Transverse colon (tissue), 4 donors: ENCODE data around the gene PLD3. TPM values are rescaled to one million over a fixed set of nuclear protein-coding genes. Genes with fewer than 3 reads are reported as not detected.

Experiments
- DNase-seq: peaks from one replicate; pipeline ENCODE4 v3.0.0-alpha.2; 2019
- H3K27ac ChIP-seq, 4 donors: fragments of 200-600 bp; sonication (generic); 2 replicates each; pipeline ENCODE4 v1.5.1; 2016 to 2018; ENCODE audit warnings: inconsistent platforms in 4 of 4
- H3K27me3 ChIP-seq: fragments of 200-600 bp; sonication (generic); 2 replicates; pipeline ENCODE4 v1.5.1; 2017; ENCODE audit warnings: inconsistent platforms
- H3K36me3 ChIP-seq, 4 donors: fragments of 200-600 bp; sonication (generic); 2 replicates each; pipeline ENCODE4 v1.5.1; 2017 to 2019; ENCODE audit warnings: inconsistent platforms in 4 of 4
- H3K4me1 ChIP-seq, 4 donors: fragments of 200-600 bp; sonication (generic); 2 replicates each; pipeline ENCODE4 v1.5.1; 2017 to 2020; ENCODE audit warnings: inconsistent platforms in 4 of 4
- H3K4me3 ChIP-seq, 4 donors: fragments of 200-600 bp; sonication (generic); 1 replicate in 1 of 4; 2 replicates in 3 of 4; pipeline versions ENCODE4 v1.5.1 to v1.6.1; 2017 to 2019; ENCODE audit warnings: inconsistent platforms in 4 of 4
- H3K9me3 ChIP-seq, 2 donors: fragments of 200-600 bp; sonication (generic); 2 replicates each; pipeline ENCODE4 v1.5.1; 2017 to 2019; ENCODE audit warnings: inconsistent platforms in 2 of 2
- CTCF ChIP-seq, 5 experiments: fragments of 200-600 bp in 3 of 5; fragments of 450-650 bp in 2 of 5; sonication (generic) in 3 of 5; IDR thresholded peaks; 1 replicate in 2 of 5; 2 replicates in 3 of 5; pipeline ENCODE4 v1.5.1; 2016 to 2017; ENCODE audit warnings: antibody characterized with exemption in 5 of 5, inconsistent platforms in 3 of 5, mild to moderate bottlenecking in 2 of 5, moderate library complexity in 1 of 5
- EP300 ChIP-seq: sonication (generic); formaldehyde crosslinking; IDR thresholded peaks from one replicate; pipeline ENCODE4 v1.6.1; 2017; ENCODE audit warnings: antibody characterized with exemption, low read depth
- POLR2A ChIP-seq: fragments of 450-650 bp; IDR thresholded peaks from one replicate; pipeline ENCODE4 v1.6.1; 2016; ENCODE audit warnings: antibody characterized with exemption, mild to moderate bottlenecking, moderate library complexity
- POLR2AphosphoS5 ChIP-seq, 3 donors: sonication (generic); formaldehyde crosslinking; IDR thresholded peaks; one replicate each; pipeline ENCODE4 v1.6.1; 2016; ENCODE audit warnings: antibody characterized with exemption in 3 of 3
- WGBS, 2 donors: methylation state at CpG; one replicate each; pipeline ENCODE4 v1.1.5; 2018; ENCODE audit warnings: low coverage in 1 of 2; 5-methylcytosine and 5-hydroxymethylcytosine counted together
- in situ Hi-C, 4 donors: fragments of 200-750 bp; cut with MboI; loops; one replicate each; pipeline versions ENCODE4 v1.15.0 to v1.15.1; 2017; ENCODE audit warnings: low sequenced_read_pairs in 3 of 4, low pct_ligation_motif_present in 1 of 4, low pct_unique_long_range_greater_than_20kb in 1 of 4
- intact Hi-C: fragments of 100-400 bp; cut with DNase I; formaldehyde crosslinking; loops from one replicate; pipeline ENCODE4 v1.15.1; 2023; ENCODE audit warnings: low total_unique reads
- total RNA-seq, 4 donors: library from RNA; depleted of rRNA; stranded (reverse); fragments of >200 nt; gene quantifications; one replicate each; pipeline ENCODE4 v1.1.0, GENCODE V29; 2016

Gene PLD3
- total RNA-seq, 4 donors from 2014 or later = 91.6 to 322 (median 179) TPM

GRCh38 chr19:40363069-40363468 lies 14.6 kb downstream of the PLD3 start:
- WGBS, 2 donors = 85 to 89% methylated on average over 3 to 5 of the region's 5 CpGs
- H3K27ac ChIP-seq = no peak overlapping the region
- H3K4me3 ChIP-seq = no peak overlapping the region
- TF ChIP-seq CTCF (IDR thresholded peaks at IDR 0.05) = no peak
- no peak for TF ChIP-seq POLR2AphosphoS5 (IDR thresholded peaks at IDR 0.05)
- DNase-seq = no peak
- in situ Hi-C loops = no loop called here
- peaks cover 0 to 18% (median 0%) of the 10 kb centered on the region in 4 donors for H3K4me1 ChIP-seq
- H3K9me3 ChIP-seq = no peaks in the 10 kb centered on the region
- H3K27me3 ChIP-seq = no peaks in the 10 kb centered on the region
- peaks cover 0 to 7% (median 0%) of the 10 kb centered on the region in 4 donors for H3K36me3 ChIP-seq
- intact Hi-C loops = no loop called here

DNA sequence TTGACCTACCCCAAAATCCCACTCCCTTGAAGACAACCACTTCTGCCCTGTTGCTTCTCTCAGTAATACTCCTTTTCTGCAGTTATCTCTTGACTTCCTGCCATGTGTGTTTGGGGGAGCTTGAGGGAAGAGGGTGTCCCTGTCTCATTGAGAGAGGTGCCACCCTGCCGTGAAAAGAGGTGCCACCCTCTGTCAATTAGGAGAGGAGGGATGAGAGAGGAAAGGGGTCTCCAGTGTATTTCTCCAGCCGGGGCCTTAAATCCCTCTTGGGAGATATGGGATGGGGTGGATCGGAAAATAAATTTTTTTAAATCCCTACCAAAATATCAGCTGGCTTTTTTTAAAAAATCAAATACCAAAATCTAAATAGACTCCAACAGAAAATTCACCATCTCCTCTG lies 16.5 kb downstream of the PLD3 start:
- 74 to 79% methylated on average over 3 of the region's 3 CpGs for WGBS, 2 donors
- H3K36me3 ChIP-seq = peaks cover 0 to 7% (median 0%) of the 10 kb centered on the region in 4 donors
- H3K9me3 ChIP-seq = no peaks in the 10 kb centered on the region
- no peak for DNase-seq
- no peak overlapping the region for H3K27ac ChIP-seq
- intact Hi-C loops = no loop called here
- H3K4me1 ChIP-seq = peaks cover 0 to 18% (median 0%) of the 10 kb centered on the region in 4 donors
- TF ChIP-seq EP300 = no peak
- TF ChIP-seq POLR2AphosphoS5 (IDR thresholded peaks at IDR 0.05) = no peak
- no peak for TF ChIP-seq CTCF (IDR thresholded peaks at IDR 0.05)
- TF ChIP-seq POLR2A = no peak
- in situ Hi-C loops = no loop called here
- peak overlapping the region in 1 of 4 donors; percentile 34 for H3K4me3 ChIP-seq
- H3K27me3 ChIP-seq = no peaks in the 10 kb centered on the region

DNA sequence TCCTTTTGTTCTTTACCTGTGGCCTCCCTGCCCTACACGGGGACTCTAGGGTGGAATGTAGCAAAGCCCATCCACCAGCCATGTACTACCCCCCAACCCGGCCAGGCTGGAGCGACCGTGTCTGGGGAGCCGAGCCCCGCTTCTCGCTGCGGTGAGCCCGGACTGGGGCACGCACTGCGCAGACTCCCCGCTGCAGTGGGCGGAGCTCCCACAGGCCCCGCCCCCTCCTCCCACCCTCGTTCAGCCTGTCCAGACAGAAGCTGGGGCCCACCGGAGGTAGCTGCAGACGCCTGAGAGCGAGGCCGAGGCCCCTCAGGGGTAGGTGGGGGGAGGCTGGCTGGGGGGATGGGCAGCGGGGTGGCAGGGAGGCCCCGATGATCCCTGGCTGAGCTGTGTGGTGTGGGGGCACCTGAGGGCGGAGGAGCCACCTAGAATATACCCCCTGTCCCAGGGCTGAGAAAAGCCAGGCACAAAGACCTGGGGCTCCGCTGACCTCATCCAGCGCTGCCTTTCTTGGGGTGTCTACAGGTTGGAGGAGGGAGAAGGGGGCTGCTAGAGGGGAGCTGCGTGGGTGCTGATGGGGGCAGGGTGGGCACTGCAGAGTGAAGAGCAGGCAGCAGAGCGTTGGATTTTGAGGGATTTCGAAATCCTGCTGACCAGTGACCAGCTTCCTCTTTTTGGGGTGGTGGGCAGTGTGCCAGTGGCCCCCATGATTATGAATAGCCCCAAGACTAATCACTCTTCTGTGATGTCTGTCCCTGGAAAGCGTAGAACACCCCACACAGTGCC lies 17.3 kb downstream of the PLD3 start:
- 66% methylated on average over 4 to 17 of the region's 28 CpGs for WGBS, 2 donors
- intact Hi-C loops = no loop called here
- no peaks in the 10 kb centered on the region for H3K9me3 ChIP-seq
- in situ Hi-C loops = no loop called here
- peak; percentile 50 for DNase-seq
- H3K4me1 ChIP-seq = peaks cover 0 to 18% (median 0%) of the 10 kb centered on the region in 4 donors
- peak overlapping the region in 3 of 4 donors; percentile 9 to 41 (median 28) for H3K27ac ChIP-seq
- H3K36me3 ChIP-seq = peaks cover 0 to 7% (median 0%) of the 10 kb centered on the region in 4 donors
- H3K27me3 ChIP-seq = no peaks in the 10 kb centered on the region
- TF ChIP-seq POLR2A = peak; percentile 15
- no peak for TF ChIP-seq CTCF (IDR thresholded peaks at IDR 0.05)
- peak overlapping the region in 3 of 4 donors; percentile 6 to 34 (median 18) for H3K4me3 ChIP-seq

GRCh38 chr19:40366697-40367561 lies 18.4 kb downstream of the PLD3 start:
- Histone ChIP-seq H3K9me3 (no peaks in the 10 kb centered on the region), H3K27me3 (no peaks in the 10 kb centered on the region), H3K27ac (no peak overlapping the region), H3K4me3 (no peak overlapping the region), H3K36me3 (peaks cover 0 to 7% (median 2%) of the 10 kb centered on the region in 4 donors), H3K4me1 (peaks cover 0 to 18% (median 0%) of the 10 kb centered on the region in 4 donors)
- intact Hi-C loops (no loop called here), in situ Hi-C loops (no loop called here)
- TF ChIP-seq CTCF (IDR thresholded peaks at IDR 0.05) (no peak), POLR2AphosphoS5 (IDR thresholded peaks at IDR 0.05) (no peak), EP300 (no peak), POLR2A (no peak)
- no peak for DNase-seq
- WGBS, 2 donors = 85 to 100% methylated on average over 3 to 27 of the region's 27 CpGs
